Measurements from ENCODE around the gene OXSR1.

Gene OXSR1

GRCh38 chr3:38140326-38141172 lies 24.8 kb upstream of the OXSR1 start:
- DNase-seq (ENCODE audit: low read depth) = no peak
- no peak overlapping the region for H3K4me3 ChIP-seq (ENCODE audit: low read depth, low read length)

- no peak overlapping the region for H3K4me3 ChIP-seq (ENCODE audit: low read depth, low read length)
- DNase-seq (ENCODE audit: low read depth) = no peak
These were observed 24.0 kb upstream of the OXSR1 start for GRCh38 chr3:38141173-38141951.

DNA sequence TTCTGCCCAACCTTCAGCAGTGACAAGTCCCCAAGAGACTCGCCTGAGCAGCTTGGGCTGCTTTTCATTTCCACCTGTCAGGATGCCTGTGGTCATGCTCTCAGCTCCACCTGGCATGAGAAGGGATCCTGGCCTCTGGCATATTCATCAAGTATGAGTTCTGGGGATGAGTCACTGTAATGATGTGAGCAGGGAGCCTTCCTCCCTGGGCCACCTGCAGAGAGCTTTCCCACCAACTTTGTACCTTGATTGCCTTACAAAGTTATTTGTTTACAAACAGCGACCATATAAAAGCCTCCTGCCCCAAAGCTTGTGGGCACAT lies 23.4 kb upstream of the OXSR1 start:
- no peak for DNase-seq (ENCODE audit: low read depth)
- no peak overlapping the region for H3K4me3 ChIP-seq (ENCODE audit: low read depth, low read length)

GRCh38 chr3:38142959-38143358 lies 22.4 kb upstream of the OXSR1 start:
- no peak overlapping the region for H3K4me3 ChIP-seq (ENCODE audit: low read depth, low read length)
- no peak for DNase-seq (ENCODE audit: low read depth)

- H3K4me3 ChIP-seq (ENCODE audit: low read depth, low read length) = no peak overlapping the region
- DNase-seq (ENCODE audit: low read depth) = no peak
These were observed 21.8 kb upstream of the OXSR1 start for GRCh38 chr3:38143511-38143910.

DNA sequence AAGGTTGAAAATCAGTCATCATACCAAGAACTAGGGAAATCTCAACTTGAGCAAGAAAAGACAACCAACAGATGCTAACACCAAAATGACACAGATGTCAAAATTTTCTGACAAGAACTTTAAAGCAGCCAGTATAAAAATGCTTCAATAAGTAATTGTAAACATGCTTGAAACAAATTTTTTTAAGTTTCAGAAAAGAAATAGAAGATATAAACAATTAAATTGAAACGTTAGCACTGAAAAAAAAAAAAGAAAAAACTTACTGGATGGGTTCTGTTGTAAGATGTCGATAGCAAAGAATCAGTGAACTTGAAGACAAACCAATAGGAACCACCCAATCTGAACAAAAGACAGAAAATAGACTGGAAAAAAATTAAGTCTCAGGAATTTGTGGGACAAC lies 18.8 kb upstream of the OXSR1 start:
- H3K4me3 ChIP-seq (ENCODE audit: low read depth, low read length) = no peak overlapping the region
- DNase-seq (ENCODE audit: low read depth) = no peak

DNA sequence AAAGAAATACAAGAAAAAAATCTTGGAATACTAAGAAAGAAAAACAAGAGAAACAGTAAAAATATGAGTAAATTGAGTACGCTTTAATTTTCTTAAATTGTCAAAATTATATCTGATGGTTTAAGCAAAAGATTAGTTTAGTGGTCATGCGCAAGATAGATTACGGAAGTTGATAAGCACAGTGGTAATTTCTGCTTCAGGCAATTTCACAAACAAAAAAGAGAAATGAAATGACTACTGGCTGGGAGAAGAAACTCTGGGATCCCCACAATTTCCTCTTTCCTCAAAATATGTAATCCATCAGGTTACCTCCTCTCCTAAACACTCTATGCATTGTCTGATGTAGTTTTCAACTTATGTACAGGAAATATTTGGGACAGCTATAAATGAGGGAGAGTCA lies 17.9 kb upstream of the OXSR1 start:
- no peak overlapping the region for H3K4me3 ChIP-seq (ENCODE audit: low read depth, low read length)
- no peak for DNase-seq (ENCODE audit: low read depth)

DNA sequence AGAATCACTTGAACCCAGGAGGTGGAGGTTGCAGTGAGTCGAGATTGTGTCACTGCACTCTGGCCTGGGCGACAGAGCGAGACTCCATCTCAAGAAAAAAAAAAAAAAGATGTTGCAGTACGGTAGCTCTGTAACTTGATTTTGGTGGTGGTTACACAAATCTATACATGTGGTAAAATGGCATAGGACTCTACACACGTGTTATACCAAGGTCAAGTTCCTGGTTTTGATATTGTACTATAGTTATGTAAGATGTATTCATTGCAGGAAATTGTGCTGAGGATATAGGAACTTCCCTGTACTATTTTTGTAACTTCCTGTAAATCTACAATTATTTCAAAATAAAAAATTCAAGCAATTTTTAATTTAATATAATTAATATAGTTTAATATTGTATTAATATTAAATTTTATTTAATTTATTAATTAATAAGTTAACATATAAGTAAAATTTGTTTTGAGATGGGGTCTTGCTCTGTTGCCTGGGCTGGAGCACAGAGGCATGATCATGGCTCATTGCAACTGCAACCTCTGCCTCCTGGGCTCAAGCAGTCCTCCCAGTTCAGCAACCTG lies 16.9 kb upstream of the OXSR1 start:
- no peak for DNase-seq (ENCODE audit: low read depth)
- no peak overlapping the region for H3K4me3 ChIP-seq (ENCODE audit: low read depth, low read length)

GRCh38 chr3:38149708-38150107 lies 15.6 kb upstream of the OXSR1 start:
- DNase-seq (ENCODE audit: low read depth) = no peak
- no peak overlapping the region for H3K4me3 ChIP-seq (ENCODE audit: low read depth, low read length)

DNA sequence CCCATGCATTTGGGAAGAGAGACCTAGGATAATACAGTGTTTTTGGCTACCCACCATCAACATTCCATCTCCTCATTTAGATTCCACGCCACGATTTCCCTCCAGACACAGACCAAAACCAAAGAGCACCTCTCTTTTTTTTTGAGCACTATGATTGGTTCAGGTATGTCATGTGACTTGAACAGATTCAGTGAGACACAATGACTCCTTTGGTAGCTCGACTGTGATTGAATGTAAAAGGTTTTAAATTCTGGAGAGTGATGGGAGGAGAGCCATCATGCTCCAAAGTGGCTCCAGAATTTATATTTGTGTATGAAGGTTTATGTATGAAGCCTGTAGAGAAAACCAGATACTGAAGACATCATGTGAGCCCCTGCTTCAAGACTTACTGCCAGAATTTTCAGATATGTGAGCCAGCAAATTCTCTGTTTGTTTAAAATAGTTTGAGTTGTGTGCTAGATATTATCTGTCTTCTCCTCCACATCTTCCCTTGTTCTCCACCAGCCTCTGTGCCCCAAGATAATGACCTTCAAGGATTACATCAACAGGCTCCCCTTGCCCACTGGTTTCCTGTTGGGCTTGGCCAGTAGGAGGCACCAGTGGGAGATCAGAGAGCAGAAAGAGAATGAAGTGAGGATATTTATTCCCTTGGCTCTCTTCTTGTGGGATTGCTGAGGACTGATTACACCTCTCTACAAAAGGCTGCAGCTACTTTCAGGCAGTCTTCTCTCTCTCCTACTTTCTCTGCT lies 14.4 kb upstream of the OXSR1 start:
- DNase-seq (ENCODE audit: low read depth) = no peak

DNA sequence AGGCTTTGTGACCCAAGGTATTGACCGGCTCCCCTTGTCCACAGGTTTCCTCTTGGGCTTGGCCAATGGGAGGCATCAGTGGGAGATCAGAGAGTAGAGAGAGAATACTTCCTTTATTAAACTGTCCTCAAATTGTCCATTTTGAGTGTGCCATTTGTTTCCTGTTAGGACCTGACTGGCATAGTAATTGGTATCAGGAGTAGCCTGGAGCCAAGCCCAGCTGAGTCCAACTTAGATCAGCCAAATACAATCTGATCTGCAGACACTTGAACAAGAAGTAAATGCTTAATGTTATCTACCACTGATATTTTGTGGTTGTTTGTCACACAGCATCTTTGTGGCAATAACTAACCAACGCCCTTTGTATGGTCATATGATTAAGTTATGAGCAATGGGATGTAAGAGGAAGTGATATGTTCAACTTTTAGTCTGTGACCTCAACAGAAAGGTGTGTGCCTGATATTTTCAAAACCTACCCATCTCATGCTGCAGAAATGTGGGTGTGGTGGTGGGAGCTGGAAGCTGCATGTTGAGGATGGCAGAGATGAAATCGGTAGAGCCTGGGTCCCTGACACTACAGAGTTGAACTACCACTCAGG lies 13.6 kb upstream of the OXSR1 start:
- no peak for DNase-seq (ENCODE audit: low read depth)
- no peak overlapping the region for H3K4me3 ChIP-seq (ENCODE audit: low read depth, low read length)

More for the DNA sequence above, 14.4 kb upstream of the OXSR1 start:
- H3K4me3 ChIP-seq (ENCODE audit: low read depth, low read length) = no peak overlapping the region

- H3K4me3 ChIP-seq (ENCODE audit: low read depth, low read length) = no peak overlapping the region
- no peak for DNase-seq (ENCODE audit: low read depth)
These were observed 12.7 kb upstream of the OXSR1 start for GRCh38 chr3:38152609-38153008.

- H3K4me3 ChIP-seq (ENCODE audit: low read depth, low read length) = no peak overlapping the region
- no peak for DNase-seq (ENCODE audit: low read depth)
These were observed 12.1 kb upstream of the OXSR1 start for GRCh38 chr3:38153221-38153620.

DNA sequence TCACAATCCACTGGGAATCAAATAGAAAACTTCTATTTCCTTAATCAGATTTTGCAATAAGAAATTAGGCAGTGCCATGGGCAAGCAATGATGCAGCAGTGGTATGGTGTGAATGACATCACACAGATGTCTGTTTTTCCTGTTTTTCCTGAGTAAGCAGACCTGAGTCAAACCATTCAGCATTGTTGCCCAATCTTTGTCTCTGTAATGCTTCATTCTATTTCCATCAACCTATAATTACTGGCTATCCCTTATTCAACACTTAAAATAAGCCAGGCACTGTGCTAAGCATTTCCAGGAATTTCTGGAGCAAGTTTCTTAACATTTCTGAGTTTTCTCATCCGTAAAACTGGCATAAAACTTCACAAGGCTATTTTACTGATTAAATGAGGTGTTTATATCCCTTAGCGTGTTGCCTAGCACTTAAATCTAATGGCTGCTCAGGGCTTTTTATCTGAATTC lies 11.3 kb upstream of the OXSR1 start:
- DNase-seq (ENCODE audit: low read depth) = peak; percentile 89
- no peak overlapping the region for H3K4me3 ChIP-seq (ENCODE audit: low read depth, low read length)

GRCh38 chr3:38154625-38155255 lies 10.6 kb upstream of the OXSR1 start:
- no peak for DNase-seq (ENCODE audit: low read depth)

GRCh38 chr3:38155825-38156224 lies 9.5 kb upstream of the OXSR1 start:
- H3K4me3 ChIP-seq (ENCODE audit: low read depth, low read length) = no peak overlapping the region
- DNase-seq (ENCODE audit: low read depth) = no peak

More at GRCh38 chr3:38154625-38155255, 10.6 kb upstream of the OXSR1 start:
- no peak overlapping the region for H3K4me3 ChIP-seq (ENCODE audit: low read depth, low read length)

GRCh38 chr3:38157117-38157516 lies 8.2 kb upstream of the OXSR1 start:
- H3K4me3 ChIP-seq (ENCODE audit: low read depth, low read length) = no peak overlapping the region
- DNase-seq (ENCODE audit: low read depth) = no peak

DNA sequence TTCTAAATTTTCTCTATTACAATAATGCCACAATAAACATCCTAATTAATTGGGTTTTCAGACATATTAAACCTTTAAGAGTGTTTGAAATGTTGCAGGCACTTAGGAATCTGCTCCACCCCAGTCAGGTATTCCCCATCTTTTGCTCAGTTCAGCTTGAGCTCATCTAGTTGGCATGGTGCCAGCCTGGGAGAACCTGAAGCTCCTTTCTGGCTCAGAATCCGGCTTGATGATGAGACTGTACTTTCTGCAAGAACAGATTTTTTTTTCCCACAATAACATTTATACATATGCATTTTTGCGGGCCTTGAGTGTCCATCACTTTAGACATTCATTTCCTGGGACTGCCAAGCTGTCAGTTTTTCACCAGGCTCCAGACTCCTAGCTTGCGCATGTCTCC lies 7.7 kb upstream of the OXSR1 start:
- no peak for DNase-seq (ENCODE audit: low read depth)
- H3K4me3 ChIP-seq (ENCODE audit: low read depth, low read length) = no peak overlapping the region

GRCh38 chr3:38158472-38158871 lies 6.9 kb upstream of the OXSR1 start:
- H3K4me3 ChIP-seq (ENCODE audit: low read depth, low read length) = no peak overlapping the region
- DNase-seq (ENCODE audit: low read depth) = no peak
